Heart right ventricle (tissue), 16 donors: ENCODE measurements around the gene ARMC3. TPM values are rescaled to one million over a fixed set of nuclear protein-coding genes. Genes with fewer than 3 reads are reported as not detected.

Experiments used
- ATAC-seq, 8 donors: fragments of 200-7000 bp; cut with Tn5 transposase; one replicate each; pipeline ENCODE4 v1.9.1; 2020; ENCODE audit warnings: mild to moderate bottlenecking in 8 of 8, moderate library complexity in 8 of 8, moderate number of reproducible peaks in 1 of 8
- DNase-seq, 2 donors: peaks; one replicate each; pipeline ENCODE4 v3.0.0-alpha.2; 2020
- H3K27ac ChIP-seq, 10 donors: fragments of 200-600 bp; sonication (generic) in 2 of 10; one replicate each; pipeline versions ENCODE4 v1.5.0 to v1.8.0; 2020 to 2022; ENCODE audit warnings: mild to moderate bottlenecking in 3 of 10
- H3K27me3 ChIP-seq, 7 donors: fragments of 200-600 bp; one replicate each; pipeline ENCODE4 v1.8.0; 2021 to 2022; ENCODE audit warnings: mild to moderate bottlenecking in 2 of 7
- H3K36me3 ChIP-seq, 9 donors: fragments of 200-600 bp; sonication (generic) in 1 of 9; one replicate each; pipeline versions ENCODE4 v1.5.0 to v1.8.0; 2020 to 2022; ENCODE audit warnings: mild to moderate bottlenecking in 2 of 9
- H3K4me1 ChIP-seq, 9 donors: fragments of 200-600 bp; sonication (generic) in 1 of 9; one replicate each; pipeline versions ENCODE4 v1.5.0 to v1.8.0; 2020 to 2022; ENCODE audit warnings: mild to moderate bottlenecking in 4 of 9
- H3K4me3 ChIP-seq, 10 donors: fragments of 200-600 bp; sonication (generic) in 2 of 10; one replicate each; pipeline versions ENCODE4 v1.5.0 to v1.8.0; 2020 to 2022; ENCODE audit warnings: mild to moderate bottlenecking in 7 of 10, moderate library complexity in 2 of 10
- H3K9me3 ChIP-seq, 11 donors: fragments of 200-600 bp in 10 of 11; sonication (generic) in 2 of 11; one replicate each; pipeline versions ENCODE4 v1.5.0 to v1.8.0; 2013 to 2022; ENCODE audit warnings: mild to moderate bottlenecking in 2 of 11, control low read depth in 1 of 11, moderate library complexity in 1 of 11
- WGBS, 2 donors: extraction: QIAGEN DNeasy Blood & Tissue Kit; methylation state at CpG; one replicate each; pipeline ENCODE4 v1.1.7; 2013; ENCODE audit warnings: inconsistent platforms in 1 of 2; 5-methylcytosine and 5-hydroxymethylcytosine counted together
- intact Hi-C, 10 donors: fragments of 100-400 bp; cut with DNase I; formaldehyde crosslinking; loops; one replicate each; pipeline versions ENCODE4 v1.11.1 to v1.14.2; 2022
- polyA plus RNA-seq, 2 donors: library from polyadenylated mRNA; stranded (reverse); fragments of 200-250 nt; gene quantifications; one replicate each; pipeline ENCODE4 v1.2.3, GENCODE V29; 2013
- total RNA-seq, 10 donors: library from RNA; stranded (reverse); fragmentation: NEBNext Ultra II Directional in 3 of 10; extraction: Animal tissue kit (Norgen Biotek cat#: 25700) in 3 of 10; gene quantifications; one replicate each; pipeline versions ENCODE4 v1.2.1 to v1.2.4, GENCODE V29; 2021 to 2023
- TF ChIP-seq, protein P1 (sequence below), 9 donors: fragments of 200-600 bp; sonication (generic) in 2 of 9; IDR thresholded peaks; one replicate each; pipeline versions ENCODE4 v1.5.0 to v1.8.0; 2021 to 2022; ENCODE audit warnings: antibody characterized with exemption in 9 of 9, mild to moderate bottlenecking in 5 of 9, moderate library complexity in 1 of 9
- donor health status: Arrhythmogenic right ventricular cardiomyopathy.
- donor health status: ischemic (EF 13 %, LVEDD 7.1; RV severe dilation, severe dysfunction).
- donor health status: healthy with polysubstance abuse.
- donor health status: DM: no; HTN: yes; CAD: no.
- donor health status: DM: no; HTN: no; CAD: no.
- donor health status: ischemic (EF 25% LVEDD 6.9; RV normal size, moderate dysfunction).
- donor health status: ischemic (EF 25% LVEDD 5.7; RV mildly dilated, moderate dysfunction).
- donor health status: healthy.
- donor health status: DM: yes; HTN: yes; CAD: no.
- donor health status: Ischemic cardiomyopathy.
- donor health status: ischemic (EF 35%, LVEDD 5.7; RV mildly dilated, moderate dysfunction).
- donor health status: nonischemic (EF 11% LVEDD 7.7; RV severe dilation, severe dysfunction).
- donor health status: DM: yes; HTN: yes; CAD: no.
- donor health status: PGD.
- donor health status: ischemic (EF 29% LVEDD 5.4; RV normal size, mild dysfunction).
- donor health status: nonischemic (EF 23%, LVEDD 6.1; RV moderate dilation, normal function).

ARMC3 gene
- total and polyA plus RNA-seq, 12 donors, result not detected

DNA sequence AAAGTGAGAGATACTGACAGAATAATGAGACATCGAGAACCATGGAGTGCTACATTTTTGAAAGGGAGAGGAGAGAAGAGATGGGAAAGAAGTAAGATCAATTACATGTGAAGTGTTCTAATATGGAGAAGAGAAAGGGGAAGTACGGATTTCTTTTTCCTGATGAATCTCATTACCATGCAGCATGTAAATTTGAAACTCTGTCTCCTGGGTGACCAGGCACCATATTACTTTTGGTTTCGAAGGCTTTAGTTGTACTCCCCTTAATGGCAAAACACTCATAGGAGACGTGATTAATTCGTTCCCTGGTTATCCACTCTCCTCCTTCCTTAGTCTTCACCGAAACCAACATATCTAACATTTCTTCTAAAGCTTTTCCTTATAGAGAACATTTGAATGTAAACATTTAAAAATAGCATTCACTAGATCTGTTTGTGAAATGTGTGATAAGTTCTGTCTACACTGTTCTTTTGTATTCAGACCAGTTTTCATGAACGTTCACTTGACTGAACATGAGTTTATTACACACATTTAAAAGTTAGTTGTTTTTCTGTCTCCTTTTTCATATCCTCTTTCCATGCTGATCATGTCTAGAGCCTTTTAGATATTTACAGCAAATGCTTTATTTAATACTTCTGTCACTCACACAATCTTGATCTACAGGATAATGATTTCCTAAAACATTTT, 87.3 kb downstream of the ARMC3 start:
- Histone ChIP-seq H3K27me3 (no peaks in the 10 kb centered on the region), H3K27ac (no peak overlapping the region), H3K9me3 (peaks cover 0 to 3% (median 0%) of the 10 kb centered on the region in 11 donors), H3K4me1 (no peaks in the 10 kb centered on the region), H3K36me3 (no peaks in the 10 kb centered on the region), H3K4me3 (no peak overlapping the region)
- ATAC-seq, result no peak
- WGBS, 2 donors, result 89% methylated on average over 7 of the region's 7 CpGs
- intact Hi-C loops, result no loop called here
- TF ChIP-seq, protein P1, sequence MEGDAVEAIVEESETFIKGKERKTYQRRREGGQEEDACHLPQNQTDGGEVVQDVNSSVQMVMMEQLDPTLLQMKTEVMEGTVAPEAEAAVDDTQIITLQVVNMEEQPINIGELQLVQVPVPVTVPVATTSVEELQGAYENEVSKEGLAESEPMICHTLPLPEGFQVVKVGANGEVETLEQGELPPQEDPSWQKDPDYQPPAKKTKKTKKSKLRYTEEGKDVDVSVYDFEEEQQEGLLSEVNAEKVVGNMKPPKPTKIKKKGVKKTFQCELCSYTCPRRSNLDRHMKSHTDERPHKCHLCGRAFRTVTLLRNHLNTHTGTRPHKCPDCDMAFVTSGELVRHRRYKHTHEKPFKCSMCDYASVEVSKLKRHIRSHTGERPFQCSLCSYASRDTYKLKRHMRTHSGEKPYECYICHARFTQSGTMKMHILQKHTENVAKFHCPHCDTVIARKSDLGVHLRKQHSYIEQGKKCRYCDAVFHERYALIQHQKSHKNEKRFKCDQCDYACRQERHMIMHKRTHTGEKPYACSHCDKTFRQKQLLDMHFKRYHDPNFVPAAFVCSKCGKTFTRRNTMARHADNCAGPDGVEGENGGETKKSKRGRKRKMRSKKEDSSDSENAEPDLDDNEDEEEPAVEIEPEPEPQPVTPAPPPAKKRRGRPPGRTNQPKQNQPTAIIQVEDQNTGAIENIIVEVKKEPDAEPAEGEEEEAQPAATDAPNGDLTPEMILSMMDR (IDR thresholded peaks at IDR 0.05), result no peak
- DNase-seq, result no peak

DNA sequence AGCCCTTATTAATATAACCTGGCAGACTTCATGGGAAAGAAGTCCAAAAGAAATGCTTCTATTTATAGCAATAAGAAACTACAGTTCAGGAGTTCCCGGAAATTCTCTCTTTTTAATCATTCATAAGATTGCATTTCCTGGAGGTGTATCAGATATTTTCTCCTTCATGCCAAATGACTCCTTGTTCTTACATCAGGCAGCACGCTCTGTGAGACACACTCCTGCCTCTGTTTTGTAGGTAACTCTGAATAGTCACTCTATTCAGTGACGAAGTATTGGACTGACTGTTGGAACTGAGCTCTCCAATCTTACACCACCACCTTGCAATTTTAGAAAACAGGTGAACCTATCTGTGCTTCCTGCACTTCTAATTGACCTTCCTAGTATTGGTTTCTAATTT, 88.8 kb downstream of the ARMC3 start:
- ATAC-seq (no peak), DNase-seq (no peak)
- Histone ChIP-seq H3K36me3 (no peaks in the 10 kb centered on the region), H3K27ac (no peak overlapping the region), H3K4me3 (no peak overlapping the region), H3K9me3 (peaks cover 0 to 10% (median 0%) of the 10 kb centered on the region in 11 donors), H3K4me1 (no peaks in the 10 kb centered on the region), H3K27me3 (no peaks in the 10 kb centered on the region)
- TF ChIP-seq, protein P1 (IDR thresholded peaks at IDR 0.05), result no peak
- intact Hi-C loops, result no loop called here
- WGBS, 2 donors, result 45 to 54% methylated on average over 3 of the region's 3 CpGs

DNA sequence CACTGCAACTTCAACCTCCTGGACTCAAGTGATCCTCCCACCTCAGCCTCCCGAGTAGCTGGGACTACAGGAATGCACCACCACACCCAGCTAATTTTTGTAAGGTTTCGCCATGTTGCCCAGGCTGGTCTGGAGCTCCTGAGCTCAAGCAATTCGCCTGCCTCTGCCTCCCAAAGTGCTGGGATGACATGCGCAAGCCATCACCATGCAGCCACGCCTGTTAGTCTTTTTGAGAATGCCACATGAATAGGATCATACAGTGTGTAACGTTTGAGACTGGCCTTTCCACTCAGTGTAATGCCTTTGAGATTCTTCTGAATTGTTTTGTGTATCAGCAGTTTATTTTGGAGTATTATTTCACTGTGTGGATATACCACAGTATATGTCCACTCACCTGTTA, 91.8 kb downstream of the ARMC3 start:
- Histone ChIP-seq H3K36me3 (no peaks in the 10 kb centered on the region), H3K27ac (no peak overlapping the region), H3K27me3 (peaks cover 0 to 11% (median 6%) of the 10 kb centered on the region in 7 donors), H3K4me3 (no peak overlapping the region), H3K9me3 (peaks cover 0 to 33% (median 2%) of the 10 kb centered on the region in 11 donors), H3K4me1 (no peaks in the 10 kb centered on the region)
- DNase-seq, result no peak
- 78% methylated on average over 6 of the region's 6 CpGs for WGBS, 2 donors
- ATAC-seq, result no peak
- intact Hi-C loops, result no loop called here
- TF ChIP-seq, protein P1 (IDR thresholded peaks at IDR 0.05), result no peak

DNA sequence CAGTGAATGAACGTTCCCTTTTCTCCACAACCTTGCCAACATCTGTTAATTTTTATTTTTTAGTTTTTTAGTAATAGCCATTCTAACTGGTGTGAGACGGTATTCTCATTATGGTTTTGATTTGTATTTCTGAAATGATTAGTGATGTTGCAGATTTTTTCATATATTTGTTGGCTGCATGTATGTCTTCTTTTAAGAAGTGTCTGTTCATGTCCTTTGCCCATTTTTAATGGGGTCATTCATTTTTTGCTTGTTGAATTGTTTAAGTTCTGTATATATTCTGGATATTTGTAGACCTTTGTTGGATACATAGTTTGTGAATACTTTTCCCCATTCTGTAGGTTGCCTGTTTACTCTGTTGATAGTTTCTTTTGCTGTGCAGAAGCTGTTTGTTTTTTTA, 93.6 kb downstream of the ARMC3 start:
- 78 to 88% methylated on average over 2 of the region's 2 CpGs for WGBS, 2 donors
- intact Hi-C loops, result no loop called here

More for the DNA sequence above, 93.6 kb downstream of the ARMC3 start:
- no peaks in the 10 kb centered on the region for H3K4me1 ChIP-seq
- H3K27ac ChIP-seq, result no peak overlapping the region
- ATAC-seq (no peak), DNase-seq (no peak)
- no peak overlapping the region for H3K4me3 ChIP-seq
- peaks cover 0 to 11% (median 6%) of the 10 kb centered on the region in 7 donors for H3K27me3 ChIP-seq
- H3K36me3 ChIP-seq, result no peaks in the 10 kb centered on the region
- TF ChIP-seq, protein P1 (IDR thresholded peaks at IDR 0.05), result no peak
- H3K9me3 ChIP-seq, result peaks cover 0 to 33% (median 2%) of the 10 kb centered on the region in 11 donors
